Activated CD8-positive, alpha-beta memory T cell treated with anti-CD3 and anti-CD28 coated beads, Interleukin-2, amount 50 U/mL, for 24 hours (primary cell): ENCODE data around the gene PCDH9.
"Not testable (repeated sequence)": the region's sequence is repeated elsewhere in the genome, so short reads cannot be mapped to it uniquely, and the experiment has no call there.

Experiments
- DNase-seq: peaks from one replicate; pipeline ENCODE4 v3.0.0-alpha.2; 2020; ENCODE audit errors: extremely low read depth

PCDH9 gene

DNA sequence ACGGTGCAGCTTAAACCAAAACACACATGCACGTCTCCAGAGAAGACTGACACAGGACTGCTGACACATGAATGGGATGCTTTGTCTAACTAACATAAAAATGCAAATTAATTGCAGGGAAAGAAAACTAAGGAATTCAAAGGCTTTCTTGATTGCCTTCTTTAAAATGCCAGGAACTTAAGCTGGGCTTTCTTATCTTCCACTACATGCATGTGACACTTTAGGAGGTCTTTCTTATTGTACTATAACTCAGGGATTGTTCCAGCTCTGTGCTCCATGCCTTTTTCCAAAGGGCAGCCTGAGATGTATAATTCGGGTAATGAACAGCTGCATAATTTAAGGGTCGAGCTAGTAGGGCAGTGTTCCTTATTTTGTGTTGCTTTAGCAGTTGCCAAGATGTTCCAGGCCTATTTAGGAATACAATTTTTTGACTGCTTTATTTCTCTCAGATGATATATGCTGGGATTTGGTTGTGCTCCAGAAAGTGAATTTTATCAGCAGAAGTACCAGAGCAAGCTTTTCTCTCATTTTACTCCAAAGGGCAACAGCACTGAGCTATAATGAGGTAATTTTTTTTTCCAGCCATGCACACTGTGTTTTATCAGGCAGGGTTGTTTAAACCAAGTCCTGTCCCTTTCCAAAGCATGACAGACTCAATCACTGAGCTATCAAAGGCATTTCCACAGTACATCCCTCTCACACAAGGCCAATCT lies 885.2 kb downstream of the PCDH9 start:
- DNase-seq: no peak

DNA sequence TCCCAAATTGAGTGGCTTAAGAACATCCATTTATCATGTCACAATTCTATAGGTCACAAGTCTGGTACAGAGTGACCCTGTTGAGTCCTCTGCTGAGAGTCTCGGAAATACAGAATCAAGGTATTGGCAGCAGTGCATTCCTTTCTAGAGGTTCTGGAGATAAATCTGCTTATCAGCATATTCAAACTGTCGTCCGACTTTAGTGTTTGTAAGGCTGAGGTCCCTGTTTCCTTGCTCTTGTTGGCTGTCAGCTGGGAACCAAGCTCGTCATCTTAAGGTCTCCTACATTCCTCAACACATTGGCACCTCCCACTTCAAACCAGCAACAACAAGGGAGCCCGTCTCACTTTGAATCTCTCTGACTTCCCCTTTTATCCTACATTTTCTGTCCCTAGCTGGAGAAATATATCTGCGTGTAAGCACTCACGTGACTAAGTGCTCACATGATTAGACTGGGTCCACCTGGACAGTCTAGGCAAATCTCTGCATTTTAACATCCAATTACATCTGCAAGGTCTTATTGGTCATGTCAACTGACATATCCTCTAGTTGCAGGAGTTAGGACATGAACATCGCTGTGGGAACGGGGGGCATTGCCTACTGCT lies 886.8 kb downstream of the PCDH9 start:
- no peak for DNase-seq

DNA sequence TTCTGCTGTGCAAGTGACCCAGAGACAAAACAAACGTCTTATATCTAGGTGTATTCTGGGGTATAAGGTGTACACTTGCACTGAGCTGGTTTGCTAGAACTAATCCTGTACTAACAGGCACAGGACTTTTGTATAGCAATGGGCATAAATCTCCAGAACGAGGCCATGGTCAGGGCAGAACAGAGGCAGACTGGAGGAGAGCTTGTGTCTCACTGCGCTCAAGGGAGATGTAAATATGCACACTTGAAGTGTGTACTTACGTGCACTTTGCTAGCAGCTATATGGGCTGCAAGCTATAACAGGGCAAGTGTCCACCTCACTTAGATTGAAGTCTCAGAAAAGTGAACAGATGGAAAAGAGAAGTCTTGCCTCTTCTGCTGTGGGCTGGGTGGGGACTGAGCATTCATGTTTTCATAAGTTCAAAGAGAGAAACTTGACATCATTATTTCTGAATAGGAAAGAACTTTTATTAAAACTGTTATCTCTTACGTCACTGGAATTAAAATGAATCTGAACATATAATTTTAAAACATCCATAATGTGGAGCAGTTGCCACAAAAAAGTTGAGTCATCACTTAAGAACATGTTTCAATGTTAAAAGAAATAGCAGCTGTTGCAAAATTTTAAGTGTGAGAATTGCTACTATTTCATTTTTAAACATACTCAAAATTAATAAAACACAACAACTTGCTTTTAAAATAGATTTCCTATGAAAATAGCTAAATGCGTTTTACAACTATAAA lies 888.3 kb downstream of the PCDH9 start:
- DNase-seq: no peak

DNA sequence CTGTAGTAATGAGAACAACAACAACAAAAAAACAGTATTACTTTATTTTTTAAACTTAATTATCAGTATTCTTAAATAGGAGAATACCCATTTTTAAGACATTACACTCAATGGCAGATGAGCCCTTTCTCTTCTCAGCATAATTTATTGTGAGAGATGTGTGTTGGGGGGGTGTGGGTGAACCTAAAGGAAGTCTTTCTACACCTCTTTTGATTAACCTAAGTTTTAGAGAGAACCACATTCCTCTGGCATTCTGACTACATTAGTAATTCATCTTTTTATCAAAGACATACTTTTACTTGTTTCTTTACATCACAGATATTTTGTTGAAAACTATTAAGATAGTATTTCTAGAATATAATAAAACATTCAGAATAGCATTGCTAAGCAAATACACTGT lies 890.9 kb downstream of the PCDH9 start:
- no peak for DNase-seq

DNA sequence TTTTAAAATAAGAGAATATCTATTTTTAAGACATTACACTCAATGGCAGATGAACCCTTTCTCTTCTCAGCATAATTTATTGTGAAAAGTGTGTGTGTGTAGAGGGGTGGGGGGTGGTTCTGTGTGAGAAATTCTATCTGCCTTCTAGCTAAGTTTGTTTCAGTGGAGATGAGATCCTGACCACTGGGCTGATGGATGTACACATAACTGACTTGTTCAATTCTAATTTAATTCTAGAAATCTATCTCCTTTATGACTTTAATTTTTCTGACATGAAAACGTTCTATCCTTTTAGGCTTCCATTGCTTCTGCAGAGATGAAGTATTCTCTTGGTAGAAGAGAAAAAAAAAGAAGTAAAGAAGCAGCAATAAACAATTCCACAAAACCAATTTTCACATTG lies 891.6 kb downstream of the PCDH9 start:
- no peak for DNase-seq

DNA sequence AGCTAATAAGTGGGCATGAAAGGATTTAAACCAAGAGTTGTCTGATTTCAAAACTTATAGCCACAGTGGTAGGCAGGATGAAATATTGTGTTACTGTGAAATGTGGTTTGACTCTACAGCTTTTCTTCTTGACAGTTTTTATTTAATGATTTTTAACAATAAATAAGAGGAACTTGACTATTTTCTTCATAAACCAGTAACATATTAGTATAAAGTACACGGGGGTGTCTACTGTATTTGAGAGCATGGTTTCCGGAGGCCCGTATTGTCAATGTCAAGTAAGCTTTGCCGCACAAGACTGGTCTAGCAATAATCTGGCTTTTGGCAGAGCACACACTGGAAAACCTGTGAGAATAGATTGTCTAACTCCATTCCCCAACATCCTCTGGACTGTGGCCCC lies 894.5 kb downstream of the PCDH9 start:
- no peak for DNase-seq

DNA sequence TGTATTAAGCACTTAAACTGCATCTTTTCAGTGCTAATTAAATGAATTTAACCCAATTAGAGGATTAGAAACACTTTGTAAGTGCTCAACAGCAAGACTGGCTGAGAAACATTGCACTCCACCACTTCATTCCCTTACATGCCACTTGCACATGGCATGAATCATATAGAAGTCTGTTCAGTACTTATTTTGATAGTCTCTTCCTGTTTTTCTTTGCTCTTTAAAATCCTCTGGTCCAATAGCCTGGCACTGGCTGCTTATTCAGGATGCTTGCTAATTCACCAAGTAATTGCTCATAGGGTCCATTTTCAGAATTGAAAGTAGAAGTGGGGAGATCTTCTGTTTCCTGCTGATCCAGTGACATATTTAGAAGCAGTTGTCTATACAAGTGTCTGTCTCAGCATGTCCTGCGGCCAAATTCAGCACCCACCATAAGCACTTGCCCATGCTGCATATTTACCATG lies 900.1 kb downstream of the PCDH9 start:
- DNase-seq: no peak

DNA sequence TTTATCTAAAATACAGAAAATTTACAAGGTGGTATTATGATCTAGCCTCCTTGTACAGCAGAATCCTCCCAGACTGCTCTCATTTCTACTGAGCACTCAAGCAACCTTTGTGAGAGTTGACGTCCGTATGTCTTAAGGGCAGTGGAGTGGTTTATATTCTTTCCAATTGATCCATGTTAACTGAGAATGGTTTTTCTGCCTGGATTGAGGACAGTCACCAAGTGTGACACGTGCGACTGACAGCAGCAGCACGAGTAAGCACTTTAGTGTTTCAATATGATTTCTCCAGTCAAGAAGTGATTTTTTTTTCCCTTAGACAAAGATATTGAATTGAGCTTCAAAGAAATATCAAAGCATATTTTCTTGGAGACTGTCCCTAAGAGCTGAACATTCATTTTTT lies 901.7 kb downstream of the PCDH9 start:
- DNase-seq: no peak

DNA sequence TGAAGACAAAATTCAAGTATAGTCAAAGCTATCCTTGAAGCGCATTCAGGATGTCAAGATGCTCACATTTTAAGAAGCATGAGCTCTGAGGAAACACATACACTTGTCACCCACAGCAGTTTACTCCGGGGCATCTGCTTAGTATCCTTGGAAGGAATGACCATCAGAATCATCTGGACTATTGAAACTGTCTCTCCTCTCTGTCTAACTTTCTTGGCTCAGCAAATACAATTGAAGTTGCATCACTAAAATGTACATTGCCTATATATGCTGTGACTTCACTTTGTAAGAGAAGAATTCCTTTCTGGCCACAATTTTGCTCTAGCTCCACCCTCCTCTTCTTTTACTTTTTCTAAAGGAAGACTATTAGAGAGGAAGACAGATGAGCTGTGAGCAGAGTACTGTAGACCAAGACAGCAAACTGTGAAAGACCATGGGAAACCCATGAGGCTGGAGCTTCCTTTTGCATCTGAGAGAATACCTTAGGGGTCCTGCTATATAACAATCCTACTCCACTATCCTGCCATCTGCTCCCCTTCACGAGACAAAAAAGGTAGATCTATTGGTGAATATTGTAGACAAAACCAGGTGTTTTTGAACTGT lies 906.3 kb downstream of the PCDH9 start:
- DNase-seq: no peak

DNA sequence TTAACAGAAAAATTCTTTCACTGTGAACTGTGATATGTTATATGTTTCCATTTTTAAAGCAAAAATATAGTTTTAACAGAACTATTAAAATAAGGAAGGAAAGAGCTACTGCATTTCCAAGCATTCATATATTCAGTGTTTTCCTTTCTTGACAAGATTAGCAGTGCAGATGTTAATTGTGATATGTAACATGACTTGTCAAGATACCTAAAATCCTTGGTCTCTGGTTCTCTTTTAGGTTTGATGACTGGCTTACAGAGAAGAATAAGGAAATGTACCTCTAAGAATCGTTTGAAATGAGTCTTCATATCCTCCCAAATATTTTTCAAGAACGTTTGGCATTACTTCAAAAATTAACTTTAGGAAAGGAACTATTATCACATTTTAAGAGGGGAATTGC lies 907.2 kb downstream of the PCDH9 start:
- no peak for DNase-seq

DNA sequence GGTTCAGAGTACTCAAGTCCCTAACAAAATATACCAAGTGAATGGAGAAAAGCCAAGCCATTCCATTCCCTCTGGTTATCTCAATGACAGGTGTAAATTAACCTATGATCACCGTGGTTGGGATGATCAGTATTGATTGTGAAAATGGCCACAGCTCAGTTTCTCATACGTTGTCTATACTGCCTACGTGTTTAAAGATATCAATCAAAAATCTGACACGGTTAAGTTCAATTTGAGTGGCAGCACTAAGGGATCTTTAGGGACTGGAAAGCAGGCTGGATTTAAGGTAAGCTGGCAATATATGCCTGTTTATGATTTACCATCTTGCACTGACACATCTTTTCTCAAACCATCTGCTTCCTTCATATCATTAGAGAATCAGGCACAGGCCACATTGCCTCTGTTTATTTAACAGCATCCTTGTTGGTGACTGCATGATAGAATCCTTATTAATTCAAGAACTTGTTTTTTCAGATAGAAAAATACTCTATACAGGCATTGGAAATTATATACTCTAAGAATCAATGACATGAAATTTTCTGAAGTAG lies 907.9 kb downstream of the PCDH9 start:
- no peak for DNase-seq

DNA sequence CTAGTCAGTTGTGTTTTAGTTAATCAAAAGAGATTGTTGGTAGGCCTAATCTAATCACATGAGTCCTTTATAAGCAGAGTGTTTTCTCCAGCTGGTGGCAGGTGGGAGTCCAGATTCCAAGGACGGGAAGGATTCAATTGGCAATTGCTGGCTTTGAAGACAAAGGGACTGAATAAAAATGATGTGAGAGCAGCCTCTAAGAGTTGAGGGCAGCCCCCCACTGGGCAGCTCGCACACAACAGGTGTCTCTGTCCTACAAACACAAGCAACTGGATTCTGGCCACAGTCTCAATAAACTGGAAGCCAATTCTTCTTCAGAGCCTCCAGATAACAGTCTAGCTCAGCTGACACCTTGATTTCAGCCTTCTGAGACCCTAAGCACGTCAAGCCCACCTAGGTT lies 915.2 kb downstream of the PCDH9 start:
- no peak for DNase-seq

DNA sequence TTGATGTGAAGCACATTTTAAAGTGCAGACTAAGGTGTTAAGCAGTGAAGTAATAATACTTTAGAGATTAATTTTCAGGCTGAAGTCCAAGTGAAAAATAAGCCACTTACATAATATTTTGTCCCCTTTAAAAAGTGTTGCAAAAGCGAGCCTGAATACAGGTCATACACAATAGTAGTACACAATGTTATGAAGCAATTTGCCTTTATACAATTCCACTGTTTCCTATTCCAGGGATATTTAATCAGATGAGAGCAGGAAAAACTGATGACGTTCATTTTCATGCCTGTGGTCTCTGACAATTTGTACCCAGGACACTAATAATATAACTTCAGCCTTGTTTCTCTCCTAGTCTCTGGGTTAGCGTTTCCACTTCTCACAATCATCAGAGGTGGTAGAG lies 916.7 kb downstream of the PCDH9 start:
- no peak for DNase-seq

DNA sequence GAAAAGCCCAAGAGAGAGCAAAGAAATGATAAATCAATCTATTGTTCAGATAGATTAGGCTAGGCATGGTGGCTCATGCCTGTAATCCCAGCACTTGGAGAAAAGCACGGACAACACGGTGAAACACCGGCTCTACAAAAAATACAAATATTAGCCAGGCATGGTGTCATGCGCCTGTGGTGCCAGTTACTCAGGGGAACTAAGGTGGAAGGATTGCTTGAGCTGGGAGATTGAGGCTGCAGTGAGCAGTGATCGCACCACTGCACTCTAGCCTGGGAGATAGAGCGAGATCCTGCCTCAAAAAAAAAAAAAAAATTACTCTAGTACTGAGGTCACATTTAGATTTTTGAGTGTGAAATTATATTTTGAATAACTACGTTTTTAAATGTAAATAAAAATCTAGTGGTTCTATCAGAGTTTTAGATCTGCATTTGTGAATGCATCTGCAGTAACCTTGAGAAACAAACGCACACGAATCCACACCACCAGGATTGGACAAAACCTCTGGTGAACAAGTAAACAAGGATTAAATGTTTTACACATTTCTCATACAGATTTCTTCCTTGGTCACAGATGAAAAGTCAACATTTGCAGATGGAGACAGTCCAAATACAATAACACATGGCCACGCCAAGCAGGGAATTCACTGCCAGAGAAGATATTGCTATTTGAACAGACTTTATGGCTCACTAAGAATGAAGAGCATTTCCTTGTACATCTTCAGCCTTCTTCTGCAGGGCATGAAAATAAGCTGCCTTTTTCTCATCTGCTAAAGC lies 917.6 kb downstream of the PCDH9 start:
- DNase-seq: no peak

DNA sequence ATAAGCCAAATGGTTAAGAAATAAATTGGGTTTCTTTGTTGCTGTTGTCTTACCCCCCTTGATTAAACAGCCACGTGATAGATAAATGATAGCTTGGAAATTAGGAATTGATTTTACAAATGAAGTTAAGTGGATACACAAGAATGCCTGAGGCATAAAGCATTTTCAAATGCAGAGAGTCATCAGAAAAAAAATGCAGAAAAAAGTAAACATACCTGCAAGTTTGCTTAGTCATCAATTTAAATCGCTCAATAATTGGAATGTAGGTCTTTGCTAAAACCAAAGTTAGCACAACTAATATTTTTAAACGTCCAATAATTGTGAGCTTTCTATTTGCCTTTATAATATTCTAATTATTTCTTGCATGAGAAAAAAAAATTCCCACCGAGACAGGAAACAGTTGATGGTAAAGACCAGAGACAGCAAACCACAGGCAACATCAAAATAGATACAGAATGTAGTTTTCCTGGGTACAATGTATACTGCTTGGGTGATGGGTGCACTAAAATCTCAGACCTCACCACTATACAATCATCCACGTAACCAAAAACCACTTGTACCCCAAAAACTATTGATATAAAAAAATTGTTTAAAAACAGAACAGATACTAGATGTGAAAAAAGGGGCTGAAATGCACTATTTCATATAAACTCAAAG lies 924.0 kb downstream of the PCDH9 start:
- DNase-seq: no peak

DNA sequence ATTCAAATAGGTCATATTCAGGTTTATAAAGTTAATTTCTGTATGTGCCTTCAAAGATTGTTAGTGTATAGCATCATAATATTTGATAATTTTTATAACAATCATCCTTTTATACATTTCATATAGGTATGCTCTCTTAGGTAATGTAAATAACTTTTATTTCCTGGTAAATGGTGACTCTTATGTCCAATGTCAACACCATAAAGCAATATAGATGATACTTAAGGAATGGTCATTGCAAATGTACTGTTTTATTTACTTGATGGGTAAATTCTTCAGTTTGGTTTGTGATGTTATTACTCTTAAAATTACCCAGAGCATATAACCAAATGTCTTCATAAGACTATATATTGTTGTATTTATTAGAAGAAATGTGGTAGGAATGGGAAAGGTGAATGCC lies 928.7 kb downstream of the PCDH9 start:
- no peak for DNase-seq

DNA sequence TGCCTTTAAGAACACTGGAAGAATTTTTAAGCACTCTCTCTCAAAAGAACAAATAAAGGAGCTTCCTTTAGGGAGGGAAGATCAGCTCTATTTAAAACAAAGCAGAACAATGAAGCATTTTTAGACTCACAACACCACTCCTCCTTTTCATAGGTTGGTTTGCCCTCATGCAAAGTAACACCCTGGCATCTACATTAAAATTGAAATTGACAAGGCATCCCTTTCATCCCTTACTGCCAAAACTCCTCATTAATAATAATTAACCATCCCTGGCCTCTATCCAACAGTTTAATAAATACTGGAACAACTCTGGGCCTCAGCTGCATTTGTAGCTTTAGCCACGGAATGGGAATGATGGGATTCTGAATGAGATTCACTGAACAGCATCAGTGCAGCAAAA lies 929.1 kb downstream of the PCDH9 start:
- no peak for DNase-seq

DNA sequence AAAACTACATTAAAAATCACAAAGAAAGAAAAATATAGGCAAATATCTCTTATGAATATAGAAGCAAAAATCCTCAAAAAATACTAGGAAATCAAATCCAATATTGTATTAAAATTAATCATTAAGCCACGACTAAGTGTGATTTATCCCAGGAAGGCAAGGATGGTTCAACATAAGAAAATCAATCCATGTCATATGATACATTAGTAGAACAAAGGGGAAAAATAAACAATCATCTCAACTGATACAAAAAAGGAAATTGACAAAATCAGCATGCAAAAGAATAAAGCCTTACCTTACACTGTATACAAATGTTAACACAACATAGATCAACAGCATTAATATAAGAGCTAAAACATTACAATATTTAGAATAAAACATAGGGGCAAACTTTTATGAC lies 933.3 kb downstream of the PCDH9 start:
- DNase-seq: no peak

DNA sequence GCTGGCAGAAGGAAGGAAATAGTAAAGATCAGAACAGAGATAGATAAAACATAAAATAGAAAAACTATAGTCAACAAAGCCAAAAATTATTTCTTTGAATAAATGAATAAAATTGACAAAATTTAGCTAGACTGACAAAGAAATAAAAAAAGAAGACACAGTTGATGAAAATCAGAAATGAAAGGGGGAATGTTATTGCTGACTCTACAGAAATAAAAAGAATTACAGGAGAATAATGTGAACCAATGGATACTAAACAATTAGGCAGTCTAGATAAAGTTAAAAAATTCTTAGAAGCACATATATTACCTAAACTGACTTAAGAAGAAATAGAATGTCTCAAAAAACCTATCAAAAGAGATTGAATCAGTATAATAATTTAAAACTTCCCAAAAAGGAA lies 933.8 kb downstream of the PCDH9 start:
- DNase-seq: no peak

DNA sequence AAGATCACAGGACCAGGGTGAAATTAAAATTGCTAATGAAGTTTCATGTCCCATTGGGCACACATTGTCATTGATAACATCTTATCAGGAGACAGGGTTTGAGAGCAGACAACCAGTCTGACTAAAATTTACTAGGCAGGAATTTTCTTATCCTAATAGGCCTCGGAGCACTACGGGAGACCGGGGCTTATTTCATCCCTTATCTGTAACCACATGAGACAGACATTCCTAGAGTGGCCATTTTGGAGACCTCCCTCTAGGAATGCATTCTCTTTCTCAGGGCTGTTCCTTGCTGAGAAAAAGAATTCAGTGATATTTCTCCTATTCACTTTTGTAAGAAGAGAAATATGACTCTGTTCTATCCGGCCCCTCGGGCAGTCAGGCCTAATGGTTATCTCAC lies 943.3 kb downstream of the PCDH9 start:
- not testable (repeated sequence) for DNase-seq

DNA sequence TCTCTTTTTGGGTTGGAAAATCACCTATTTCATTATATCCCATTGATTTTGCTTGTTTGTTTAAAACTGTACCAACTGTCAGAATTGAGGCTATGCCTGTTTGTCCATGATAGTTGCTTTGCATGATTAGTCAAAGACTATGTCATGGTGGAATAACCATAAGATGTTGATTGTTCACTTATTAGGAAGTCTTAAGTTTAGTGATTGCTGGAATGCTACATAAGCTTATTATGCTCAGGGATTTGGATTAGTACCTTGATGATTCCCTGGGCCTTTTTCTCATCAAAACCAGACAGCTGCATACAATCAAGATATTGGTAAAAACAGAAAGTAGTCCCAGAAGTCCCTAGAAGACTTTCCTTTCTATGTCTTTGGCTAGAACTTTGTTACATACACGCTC lies 954.7 kb downstream of the PCDH9 start:
- DNase-seq: no peak
